C4-2B (cell line): ENCODE measurements around the gene RNH1.

Experiments used
- H3K27ac ChIP-seq: fragments of 450-650 bp; 2 replicates; pipeline ENCODE4 v1.5.1; 2017
- ZFX ChIP-seq: fragments of 450-650 bp; IDR thresholded peaks from 2 replicates; pipeline ENCODE4 v1.6.1; 2017
- TF ChIP-seq, protein P1 (sequence below): fragments of 450-650 bp; conservative IDR thresholded peaks from 2 replicates; pipeline ENCODE4 v1.5.1; 2017; ENCODE audit warnings: mild to moderate bottlenecking

The RNH1 gene

DNA sequence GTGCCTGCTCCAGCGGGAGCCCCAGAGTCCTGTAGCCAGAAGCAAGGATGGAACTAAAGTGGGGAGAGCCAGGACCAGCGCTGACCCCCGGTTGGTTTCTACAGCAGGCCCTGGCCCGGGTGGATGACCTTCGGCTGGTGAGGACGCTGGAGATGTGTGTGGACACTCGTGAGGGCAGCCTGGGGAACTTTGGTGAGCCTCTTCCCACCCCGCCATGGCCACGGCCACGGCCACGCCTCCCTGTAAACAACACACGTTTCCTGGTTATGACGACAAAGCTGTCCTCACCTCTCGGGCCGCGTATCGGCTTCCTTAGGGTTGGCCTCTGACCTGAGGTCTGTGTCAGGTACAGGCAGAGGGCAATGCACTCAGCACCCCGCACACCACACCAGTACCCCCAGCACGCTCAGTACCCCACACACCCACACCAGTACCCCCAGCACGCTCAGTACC is 34.4 kb upstream of the RNH1 start:
- no peak for TF ChIP-seq ZFX
- TF ChIP-seq, protein P1, sequence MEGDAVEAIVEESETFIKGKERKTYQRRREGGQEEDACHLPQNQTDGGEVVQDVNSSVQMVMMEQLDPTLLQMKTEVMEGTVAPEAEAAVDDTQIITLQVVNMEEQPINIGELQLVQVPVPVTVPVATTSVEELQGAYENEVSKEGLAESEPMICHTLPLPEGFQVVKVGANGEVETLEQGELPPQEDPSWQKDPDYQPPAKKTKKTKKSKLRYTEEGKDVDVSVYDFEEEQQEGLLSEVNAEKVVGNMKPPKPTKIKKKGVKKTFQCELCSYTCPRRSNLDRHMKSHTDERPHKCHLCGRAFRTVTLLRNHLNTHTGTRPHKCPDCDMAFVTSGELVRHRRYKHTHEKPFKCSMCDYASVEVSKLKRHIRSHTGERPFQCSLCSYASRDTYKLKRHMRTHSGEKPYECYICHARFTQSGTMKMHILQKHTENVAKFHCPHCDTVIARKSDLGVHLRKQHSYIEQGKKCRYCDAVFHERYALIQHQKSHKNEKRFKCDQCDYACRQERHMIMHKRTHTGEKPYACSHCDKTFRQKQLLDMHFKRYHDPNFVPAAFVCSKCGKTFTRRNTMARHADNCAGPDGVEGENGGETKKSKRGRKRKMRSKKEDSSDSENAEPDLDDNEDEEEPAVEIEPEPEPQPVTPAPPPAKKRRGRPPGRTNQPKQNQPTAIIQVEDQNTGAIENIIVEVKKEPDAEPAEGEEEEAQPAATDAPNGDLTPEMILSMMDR: no peak
- H3K27ac ChIP-seq: no peak overlapping the region

DNA sequence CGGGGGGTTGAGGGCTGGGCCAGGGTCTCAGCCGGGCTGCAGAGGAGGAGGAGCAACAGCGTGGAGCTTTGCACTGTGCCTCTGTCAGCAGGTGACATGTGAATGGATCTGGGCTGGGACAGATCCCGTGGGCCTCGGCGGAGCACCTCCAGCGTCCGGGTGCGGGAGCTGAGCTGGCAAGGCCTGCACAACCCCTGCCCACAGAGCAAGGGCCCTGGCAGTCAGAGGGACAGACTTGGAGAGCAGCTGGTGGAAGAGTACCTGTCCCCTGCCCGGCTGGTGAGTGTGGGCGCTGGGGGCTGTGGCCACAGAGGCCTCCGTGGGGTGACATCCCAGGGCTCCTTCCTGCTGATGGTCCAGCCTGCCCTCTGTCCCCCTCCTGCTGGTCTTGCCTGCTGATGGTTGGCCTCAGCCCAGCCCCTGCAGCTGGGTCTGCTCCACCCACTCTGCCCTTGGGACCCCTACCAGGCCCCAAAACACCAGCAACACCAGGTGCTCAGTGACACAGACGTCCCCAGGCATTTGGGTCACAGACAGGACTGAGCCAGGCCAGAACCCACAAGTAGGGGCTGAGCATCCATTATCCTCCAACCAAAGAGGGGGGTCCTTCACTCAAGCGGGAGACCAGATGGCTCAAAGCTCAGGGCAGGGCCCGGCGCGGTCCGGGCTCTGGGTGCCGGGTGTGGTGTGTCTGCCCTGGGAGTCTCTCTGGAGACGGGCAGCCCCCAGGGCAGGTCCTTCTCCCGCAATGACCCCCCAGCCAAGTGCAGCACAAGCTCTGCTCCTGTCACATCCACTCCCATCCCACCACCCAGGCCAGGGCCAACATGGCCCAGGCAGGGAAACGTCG is 33.8 kb upstream of the RNH1 start:
- TF ChIP-seq, protein P1: no peak
- no peak for TF ChIP-seq ZFX
- H3K27ac ChIP-seq: no peak overlapping the region

GRCh38 chr11:539971-540481 is 33.0 kb upstream of the RNH1 start:
- H3K27ac ChIP-seq: no peak overlapping the region
- no peak for TF ChIP-seq ZFX
- TF ChIP-seq, protein P1: no peak

DNA sequence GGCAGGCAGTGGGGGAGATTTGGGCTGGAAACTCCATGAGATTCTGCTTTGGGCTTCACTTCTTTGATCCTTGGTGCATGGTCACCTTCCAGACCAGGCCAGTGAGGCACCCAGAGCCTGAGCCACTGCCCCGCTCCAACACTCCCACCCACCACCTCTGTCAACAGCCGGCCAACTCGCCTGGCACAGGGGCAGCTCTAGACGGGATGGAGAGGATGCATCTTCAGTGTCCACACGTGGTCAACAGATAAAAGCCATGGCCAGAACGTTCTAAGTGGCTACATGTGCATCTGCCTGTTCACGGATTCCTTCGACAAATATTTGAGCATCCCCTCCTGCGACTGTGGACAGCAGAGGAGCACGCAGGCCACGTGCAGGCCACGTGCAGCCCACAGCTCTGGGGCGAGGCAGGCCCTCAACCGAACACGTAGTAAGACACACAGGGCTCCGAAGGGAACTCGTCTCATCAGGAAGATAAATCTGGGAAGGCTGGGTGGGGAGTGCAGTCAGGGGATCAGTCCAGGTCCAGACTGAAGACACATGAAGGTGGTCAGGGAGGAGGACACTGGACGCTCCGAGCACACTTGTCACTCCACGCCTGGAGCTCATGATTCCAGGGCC is 31.5 kb upstream of the RNH1 start:
- H3K27ac ChIP-seq: peak overlapping the region; percentile 95; the same call in 1 of the 2 replicates
- no peak for TF ChIP-seq ZFX
- TF ChIP-seq, protein P1: no peak

GRCh38 chr11:537622-538430 is 30.8 kb upstream of the RNH1 start:
- peak overlapping the region; percentile 95 for H3K27ac ChIP-seq
- TF ChIP-seq, protein P1: no peak
- TF ChIP-seq ZFX: no peak

- peak within 1 kb of the TSS; percentile 95 for H3K27ac ChIP-seq
- TF ChIP-seq ZFX: no peak
- TF ChIP-seq, protein P1: no peak
Measured at GRCh38 chr11:536841-537621, 30.0 kb upstream of the RNH1 start, which contains the start of gene LRRC56. TSS of gene LRRC56 (plus strand) at chr11:537527. CDS start at chr11:540685, 3,158 bp downstream.
